Gastroesophageal sphincter (tissue), 3 donors: ENCODE measurements around the gene TUBB4A.

Source experiments
- CTCF ChIP-seq, 4 experiments: fragments of 200-600 bp in 2 of 4; fragments of 450-650 bp in 2 of 4; sonication (generic) in 1 of 4; IDR thresholded peaks; one replicate each; pipeline ENCODE4 v1.5.1; 2017 to 2019; ENCODE audit warnings: antibody characterized with exemption in 4 of 4, mild to moderate bottlenecking in 2 of 4, moderate library complexity in 2 of 4
- EP300 ChIP-seq: sonication (generic); formaldehyde crosslinking; IDR thresholded peaks from one replicate; pipeline ENCODE4 v1.6.1; 2017; ENCODE audit warnings: antibody characterized with exemption, mild to moderate bottlenecking
- POLR2A ChIP-seq, 2 donors: fragments of 450-650 bp; IDR thresholded peaks; one replicate each; pipeline ENCODE4 v1.6.1; 2017; ENCODE audit warnings: antibody characterized with exemption in 2 of 2, mild to moderate bottlenecking in 2 of 2, moderate library complexity in 1 of 2
- POLR2AphosphoS5 ChIP-seq: sonication (generic); formaldehyde crosslinking; IDR thresholded peaks from one replicate; pipeline ENCODE4 v1.6.1; 2017; ENCODE audit warnings: antibody characterized with exemption

- no peak for TF ChIP-seq POLR2A (IDR thresholded peaks at IDR 0.05)
- no peak for TF ChIP-seq CTCF (IDR thresholded peaks at IDR 0.05)
- TF ChIP-seq EP300 = no peak
- no peak for TF ChIP-seq POLR2AphosphoS5
These were observed 19.9 kb upstream of the TUBB4A start for GRCh38 chr19:6521718-6522646.
